Stimulated activated effector memory CD8-positive, alpha-beta T cell treated with anti-CD3 and anti-CD28 coated beads, Interleukin-12 subunit alpha, Interleukin-12 subunit beta, amount 100 ng/mL, for 72 hours (primary cell): ENCODE results near the gene IRF4.
"Not testable (repeated sequence)": the region's sequence is repeated elsewhere in the genome, so short reads cannot be mapped to it uniquely, and the experiment has no call there.

Source experiments
- ATAC-seq: fragments of 150-1000 bp; cut with Tn5 transposase; 2 replicates; pipeline ENCODE4 v1.10.0; 2021
- DNase-seq, 2 donors: peaks; one replicate each; pipeline ENCODE4 v3.0.0; 2021 to 2022; ENCODE audit warnings: low spot score in 2 of 2
- H3K27ac Mint-ChIP-seq: one replicate; pipeline ENCODE4 v1.8.0; 2022; ENCODE audit warnings: mild to moderate bottlenecking, mixed read lengths
- H3K36me3 Mint-ChIP-seq: one replicate; pipeline ENCODE4 v1.8.0; 2022; ENCODE audit warnings: mild to moderate bottlenecking, mixed read lengths
- H3K4me1 Mint-ChIP-seq: one replicate; pipeline ENCODE4 v1.8.0; 2022; ENCODE audit warnings: mixed read lengths
- H3K4me3 Mint-ChIP-seq: one replicate; pipeline ENCODE4 v1.8.0; 2022; ENCODE audit warnings: mild to moderate bottlenecking, mixed read lengths
- H3K9me3 Mint-ChIP-seq: one replicate; pipeline ENCODE4 v1.8.0; 2022; ENCODE audit warnings: mixed read lengths

The IRF4 gene

DNA sequence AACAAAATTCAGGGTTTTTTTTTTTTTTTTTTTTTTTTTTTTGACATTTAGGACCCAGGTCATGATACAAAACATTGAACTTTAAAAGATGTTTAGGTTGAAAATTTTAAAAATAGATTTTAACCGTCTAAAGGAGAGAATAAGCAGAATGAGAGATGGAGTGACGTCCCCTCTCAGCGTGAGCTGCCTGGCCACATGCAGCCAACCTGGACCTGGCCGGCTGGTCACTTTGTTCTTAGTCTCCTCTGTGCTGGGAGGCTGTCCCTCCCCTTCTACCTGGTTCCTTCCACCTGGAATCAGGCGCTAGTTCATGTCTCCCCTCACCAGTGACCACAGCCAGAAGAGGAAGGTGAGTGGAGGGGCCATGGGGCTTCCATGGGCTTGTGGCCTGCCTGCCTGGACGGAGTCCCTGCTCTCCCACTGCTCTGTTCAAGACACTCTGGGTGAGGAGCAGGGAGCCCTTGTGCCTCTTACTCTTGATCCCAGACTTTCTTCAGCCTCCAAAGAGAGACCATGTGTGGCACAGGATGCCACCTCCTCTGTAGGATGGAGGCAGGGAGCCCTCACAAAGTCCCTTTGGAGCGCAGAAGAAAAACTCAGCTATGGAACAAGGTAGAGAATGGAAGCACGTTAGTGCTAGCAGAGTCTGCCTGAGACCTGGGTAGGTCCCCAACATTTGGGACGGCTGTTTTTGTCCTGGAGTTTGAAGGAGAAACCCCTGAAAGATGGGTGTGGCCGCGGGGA is 31.7 kb downstream of the IRF4 start:
- no peaks in the 10 kb centered on the region for H3K9me3 Mint-ChIP-seq
- peaks cover 19% of the 10 kb centered on the region for H3K4me1 Mint-ChIP-seq
- no peaks in the 10 kb centered on the region for H3K36me3 Mint-ChIP-seq
- H3K27ac Mint-ChIP-seq: no peak overlapping the region
- DNase-seq (no peak), ATAC-seq (no peak)
- H3K4me3 Mint-ChIP-seq: no peak overlapping the region

DNA sequence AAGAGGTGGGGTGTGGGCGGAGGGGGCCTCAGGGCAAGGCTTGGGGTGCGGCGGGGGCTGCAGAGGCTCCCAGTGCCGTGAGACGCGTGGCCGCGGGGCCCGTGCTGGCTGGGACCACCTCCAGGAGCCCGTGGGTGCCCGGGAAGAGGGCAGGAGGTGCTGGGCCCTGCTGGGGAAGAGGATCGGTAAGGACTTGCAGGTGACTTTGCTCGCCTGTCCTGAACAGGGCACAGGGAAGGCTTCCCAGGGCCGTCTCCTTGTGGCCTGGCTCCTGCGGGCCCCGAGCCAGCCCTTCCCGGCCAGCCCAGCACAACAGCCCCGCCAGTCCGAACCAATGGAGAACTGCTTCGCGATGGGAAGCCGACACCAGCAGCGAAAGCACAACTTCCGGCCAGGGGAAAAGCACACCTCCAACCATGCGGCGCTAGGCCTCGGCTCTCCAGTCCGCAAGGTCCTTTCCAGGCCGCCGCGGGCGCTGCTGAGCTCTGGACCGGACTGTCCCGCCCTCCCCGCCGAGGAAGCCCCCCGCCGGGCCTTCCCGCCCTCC is 32.3 kb downstream of the IRF4 start:
- Mint-ChIP-seq H3K4me1 (peaks cover 22% of the 10 kb centered on the region), H3K4me3 (no peak overlapping the region), H3K9me3 (no peaks in the 10 kb centered on the region), H3K36me3 (no peaks in the 10 kb centered on the region), H3K27ac (no peak overlapping the region)
- no peak for ATAC-seq
- no peak for DNase-seq

DNA sequence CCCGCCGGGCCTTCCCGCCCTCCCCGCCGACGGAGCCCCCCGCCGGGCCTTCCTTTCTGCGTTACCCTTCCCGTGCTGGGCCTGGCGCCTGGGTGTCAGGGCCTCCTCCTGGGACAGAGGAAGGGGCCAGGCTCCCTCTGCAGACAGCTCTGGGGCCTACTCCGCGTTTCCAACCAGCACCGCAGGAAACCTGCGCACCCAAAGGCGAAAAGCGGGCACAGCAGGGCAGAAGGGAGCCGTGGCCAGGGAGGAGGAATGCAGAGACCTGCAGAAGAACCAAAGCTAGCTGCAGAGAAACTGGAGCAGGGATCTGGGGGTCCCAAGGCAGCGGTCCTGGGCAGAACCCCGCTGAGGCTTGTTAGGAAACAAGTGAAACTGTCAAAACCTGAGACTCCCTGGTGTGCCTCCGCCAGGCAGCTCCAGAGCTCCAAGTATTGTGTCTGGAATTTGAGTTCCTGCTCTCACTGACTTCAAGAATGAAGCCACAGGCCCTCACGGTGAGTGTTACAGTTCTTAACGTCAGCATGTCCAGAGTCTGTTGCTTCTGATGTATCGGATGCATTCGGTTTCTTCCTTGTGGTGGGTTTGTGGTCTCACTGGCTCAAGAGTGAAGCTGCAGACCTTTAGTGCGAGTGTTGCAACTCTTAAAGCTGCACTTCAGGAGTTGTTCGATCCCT is 33.3 kb downstream of the IRF4 start:
- no peak overlapping the region for H3K27ac Mint-ChIP-seq
- no peaks in the 10 kb centered on the region for H3K9me3 Mint-ChIP-seq
- no peak for ATAC-seq
- DNase-seq: no peak
- no peak overlapping the region for H3K4me3 Mint-ChIP-seq
- H3K4me1 Mint-ChIP-seq: peaks cover 24% of the 10 kb centered on the region
- no peaks in the 10 kb centered on the region for H3K36me3 Mint-ChIP-seq

DNA sequence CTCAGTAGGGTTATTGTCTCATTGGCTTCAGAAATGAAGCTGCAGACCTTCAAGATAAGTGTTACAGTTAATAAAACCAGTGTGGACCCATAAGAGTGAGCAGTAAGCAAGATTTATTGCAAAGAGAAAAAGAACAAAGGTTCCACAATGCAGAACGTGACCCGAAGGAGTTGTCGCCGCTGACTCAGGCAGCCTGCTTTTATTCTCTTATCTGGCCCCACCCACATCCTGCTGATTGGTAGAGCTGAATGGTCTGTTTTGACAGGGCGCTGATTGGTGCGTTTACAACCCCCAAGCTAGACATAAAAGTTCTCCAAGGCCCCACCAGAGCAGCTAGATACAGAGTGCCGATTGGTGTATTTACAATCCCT is 33.9 kb downstream of the IRF4 start:
- not testable (repeated sequence) for H3K4me3 Mint-ChIP-seq, H3K27ac Mint-ChIP-seq, H3K9me3 Mint-ChIP-seq

DNA sequence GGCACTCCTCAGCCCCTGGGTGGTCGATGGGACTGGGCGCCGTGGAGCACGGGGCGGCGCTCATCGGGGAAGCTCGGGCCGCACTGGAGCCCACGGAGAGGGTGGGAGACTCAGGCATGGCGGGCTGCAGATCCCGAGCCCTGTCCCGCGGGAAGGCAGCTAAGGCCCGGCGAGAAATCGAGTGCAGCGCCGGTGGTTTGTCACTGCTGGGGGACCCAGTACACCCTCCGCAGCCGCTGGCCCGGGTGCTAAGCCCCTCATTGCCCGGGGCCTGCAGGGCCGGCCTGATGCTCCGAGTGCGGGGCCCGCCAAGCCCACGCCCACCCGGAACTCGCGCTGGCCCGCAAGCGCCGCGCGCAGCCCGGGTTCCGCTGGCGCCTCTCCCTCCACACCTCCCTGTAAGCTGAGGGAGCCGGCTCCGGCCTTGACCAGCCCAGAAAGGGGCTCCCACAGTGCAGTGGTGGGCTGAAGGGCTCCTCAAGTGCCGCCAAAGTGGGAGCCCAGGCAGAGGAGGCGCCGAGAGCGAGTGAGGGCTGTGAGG is 34.7 kb downstream of the IRF4 start:
- not testable (repeated sequence) for H3K27ac Mint-ChIP-seq, H3K4me3 Mint-ChIP-seq, ATAC-seq, DNase-seq, H3K36me3 Mint-ChIP-seq, H3K9me3 Mint-ChIP-seq
- H3K4me1 Mint-ChIP-seq: peaks cover 36% of the 10 kb centered on the region

More for the DNA sequence above, 33.9 kb downstream of the IRF4 start:
- not testable (repeated sequence) for DNase-seq, ATAC-seq, H3K36me3 Mint-ChIP-seq
- H3K4me1 Mint-ChIP-seq: peaks cover 28% of the 10 kb centered on the region

DNA sequence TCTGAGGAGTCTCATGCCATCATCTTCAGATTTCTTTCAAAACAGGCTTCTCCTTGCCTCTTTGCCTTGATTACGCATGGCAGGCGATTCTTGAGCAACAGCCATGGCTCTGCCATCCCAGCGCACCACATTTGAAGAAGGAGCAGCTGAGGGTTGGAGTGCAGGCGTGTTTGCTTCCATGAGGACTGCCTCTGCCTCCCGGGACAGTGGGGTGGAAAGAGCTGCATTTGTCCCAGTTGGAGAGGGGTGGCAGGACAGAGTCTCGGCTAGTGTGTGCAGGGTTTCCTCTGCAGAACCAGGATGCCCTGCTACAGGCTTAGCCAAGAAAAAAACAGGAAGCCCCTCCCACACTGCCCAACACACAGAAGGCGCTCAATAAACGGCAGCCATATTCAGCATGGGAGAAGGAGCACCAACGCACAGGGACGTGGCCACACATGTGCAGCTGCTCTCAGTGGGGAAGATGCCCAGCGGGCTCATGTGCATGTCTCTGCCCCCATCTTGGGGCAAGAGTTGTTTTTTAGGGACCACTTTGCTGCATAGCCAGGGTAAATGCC is 36.6 kb downstream of the IRF4 start:
- no peak for ATAC-seq
- Mint-ChIP-seq H3K36me3 (peaks cover 6% of the 10 kb centered on the region), H3K27ac (no peak overlapping the region), H3K4me3 (no peak overlapping the region), H3K9me3 (no peaks in the 10 kb centered on the region), H3K4me1 (peaks cover 51% of the 10 kb centered on the region)
- no peak for DNase-seq

DNA sequence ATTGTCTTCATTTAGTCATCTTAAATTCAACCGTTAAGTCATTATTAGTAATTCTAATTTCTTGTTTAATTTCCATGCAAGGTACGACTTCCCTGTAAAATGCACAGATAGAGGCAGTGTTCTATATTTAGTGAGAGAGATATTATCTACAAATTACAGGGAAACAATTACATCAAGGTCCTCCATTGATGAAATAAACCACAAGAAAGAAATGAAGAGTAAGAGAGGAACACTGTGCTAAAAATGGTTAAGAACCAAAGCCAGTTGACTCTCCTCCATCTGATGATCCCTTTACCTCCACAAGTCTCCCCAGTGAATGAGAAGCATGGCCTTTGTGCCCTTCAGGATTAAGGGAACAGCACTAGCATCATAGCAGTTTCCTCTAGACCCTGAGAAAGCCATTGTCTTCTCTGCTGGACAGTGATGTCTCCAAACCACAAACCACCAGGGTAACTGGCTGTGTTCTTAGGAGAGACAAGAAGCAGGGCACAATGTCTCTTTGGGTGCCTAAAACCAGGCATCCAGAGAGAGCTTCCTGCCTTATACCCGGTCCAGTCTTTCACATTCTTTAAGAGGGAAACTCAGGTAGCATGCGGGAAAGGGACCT is 38.1 kb downstream of the IRF4 start:
- H3K4me3 Mint-ChIP-seq: no peak overlapping the region
- H3K9me3 Mint-ChIP-seq: no peaks in the 10 kb centered on the region
- ATAC-seq (no peak), DNase-seq (no peak)
- H3K36me3 Mint-ChIP-seq: peaks cover 6% of the 10 kb centered on the region
- H3K27ac Mint-ChIP-seq: no peak overlapping the region
- peaks cover 55% of the 10 kb centered on the region for H3K4me1 Mint-ChIP-seq

DNA sequence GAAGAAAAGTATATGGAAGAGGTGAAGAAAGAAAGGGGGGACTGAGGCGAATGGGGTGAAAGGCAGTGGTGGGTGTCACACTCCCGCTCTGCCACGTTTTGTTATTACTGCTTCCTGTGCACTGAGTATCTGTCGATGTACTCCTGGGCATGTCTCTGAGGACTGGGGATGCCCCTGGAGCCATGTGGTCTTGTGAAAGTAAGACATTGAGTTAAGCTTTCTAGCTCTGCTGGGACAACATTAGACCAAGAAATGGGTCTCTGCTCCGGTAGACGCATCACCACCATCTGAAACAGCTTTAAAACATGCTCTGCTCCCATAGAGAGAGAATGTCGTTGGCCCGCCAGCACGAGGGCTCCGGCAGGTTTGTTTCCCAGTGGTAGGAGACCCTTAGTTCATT is 40.0 kb downstream of the IRF4 start:
- ATAC-seq (peak; percentile 53), DNase-seq (no peak)
- Mint-ChIP-seq H3K27ac (peak overlapping the region; percentile 74), H3K9me3 (no peaks in the 10 kb centered on the region), H3K4me1 (peaks cover 68% of the 10 kb centered on the region), H3K36me3 (peaks cover 11% of the 10 kb centered on the region), H3K4me3 (peak overlapping the region; percentile 51)

DNA sequence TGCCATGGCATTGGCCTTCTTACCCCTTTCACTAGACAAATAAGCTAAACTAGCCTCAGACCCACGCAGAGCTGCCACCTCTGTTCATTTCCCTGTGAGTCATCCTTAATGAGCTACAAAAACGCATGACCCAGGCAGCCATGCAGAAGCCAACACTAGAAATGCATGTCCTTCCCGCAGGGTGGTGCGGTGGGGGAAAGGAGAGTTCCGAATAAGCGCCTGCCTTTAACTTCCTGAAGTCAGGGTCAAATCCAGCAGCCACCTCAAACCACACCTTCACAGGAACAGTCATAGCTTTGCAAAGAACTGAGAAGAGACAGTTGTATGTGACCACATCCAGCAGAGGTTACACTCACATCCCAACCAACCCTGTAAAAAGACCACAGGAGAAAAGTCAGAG is 40.4 kb downstream of the IRF4 start:
- no peaks in the 10 kb centered on the region for H3K9me3 Mint-ChIP-seq
- H3K36me3 Mint-ChIP-seq: peaks cover 11% of the 10 kb centered on the region
- ATAC-seq (peak; percentile 91), DNase-seq (peak; percentile 34 to 85)
- peaks cover 72% of the 10 kb centered on the region for H3K4me1 Mint-ChIP-seq
- H3K4me3 Mint-ChIP-seq: peak overlapping the region; percentile 51
- H3K27ac Mint-ChIP-seq: peak overlapping the region; percentile 74

DNA sequence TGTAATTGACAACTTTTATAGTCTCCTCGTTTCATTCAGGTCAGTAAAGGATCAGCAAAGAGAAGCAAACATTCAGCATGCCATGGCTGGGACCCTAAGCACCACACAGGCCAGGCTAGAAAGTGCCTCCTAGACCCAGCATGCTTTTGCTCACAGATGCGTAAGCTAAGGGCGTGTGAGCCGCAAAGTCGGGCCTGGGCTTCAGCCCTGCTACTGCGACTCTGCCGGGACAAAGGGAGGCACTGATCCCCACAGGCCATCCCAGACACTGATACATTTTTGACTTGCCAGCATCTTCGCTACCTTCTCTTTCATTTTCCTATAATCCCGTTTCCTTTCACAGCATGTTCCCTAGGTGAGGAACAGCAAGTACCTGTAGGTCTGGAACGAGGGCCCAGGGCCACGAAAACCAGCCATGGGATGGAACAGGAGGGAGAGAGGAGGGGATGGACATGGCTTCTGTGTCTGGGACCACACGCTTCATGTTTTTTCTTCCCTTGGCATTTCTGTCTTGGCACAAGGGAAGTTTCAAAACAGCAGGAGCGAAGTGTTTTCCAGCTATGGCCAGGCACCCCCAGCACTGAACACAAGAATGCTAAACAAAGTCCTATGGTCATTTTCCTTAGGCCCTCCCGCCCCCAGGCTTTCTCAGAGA is 42.6 kb downstream of the IRF4 start:
- peaks cover 74% of the 10 kb centered on the region for H3K4me1 Mint-ChIP-seq
- H3K4me3 Mint-ChIP-seq: peak overlapping the region; percentile 56
- H3K36me3 Mint-ChIP-seq: peaks cover 11% of the 10 kb centered on the region
- H3K27ac Mint-ChIP-seq: peak overlapping the region; percentile 40
- ATAC-seq (no peak), DNase-seq (no peak)
- no peaks in the 10 kb centered on the region for H3K9me3 Mint-ChIP-seq

DNA sequence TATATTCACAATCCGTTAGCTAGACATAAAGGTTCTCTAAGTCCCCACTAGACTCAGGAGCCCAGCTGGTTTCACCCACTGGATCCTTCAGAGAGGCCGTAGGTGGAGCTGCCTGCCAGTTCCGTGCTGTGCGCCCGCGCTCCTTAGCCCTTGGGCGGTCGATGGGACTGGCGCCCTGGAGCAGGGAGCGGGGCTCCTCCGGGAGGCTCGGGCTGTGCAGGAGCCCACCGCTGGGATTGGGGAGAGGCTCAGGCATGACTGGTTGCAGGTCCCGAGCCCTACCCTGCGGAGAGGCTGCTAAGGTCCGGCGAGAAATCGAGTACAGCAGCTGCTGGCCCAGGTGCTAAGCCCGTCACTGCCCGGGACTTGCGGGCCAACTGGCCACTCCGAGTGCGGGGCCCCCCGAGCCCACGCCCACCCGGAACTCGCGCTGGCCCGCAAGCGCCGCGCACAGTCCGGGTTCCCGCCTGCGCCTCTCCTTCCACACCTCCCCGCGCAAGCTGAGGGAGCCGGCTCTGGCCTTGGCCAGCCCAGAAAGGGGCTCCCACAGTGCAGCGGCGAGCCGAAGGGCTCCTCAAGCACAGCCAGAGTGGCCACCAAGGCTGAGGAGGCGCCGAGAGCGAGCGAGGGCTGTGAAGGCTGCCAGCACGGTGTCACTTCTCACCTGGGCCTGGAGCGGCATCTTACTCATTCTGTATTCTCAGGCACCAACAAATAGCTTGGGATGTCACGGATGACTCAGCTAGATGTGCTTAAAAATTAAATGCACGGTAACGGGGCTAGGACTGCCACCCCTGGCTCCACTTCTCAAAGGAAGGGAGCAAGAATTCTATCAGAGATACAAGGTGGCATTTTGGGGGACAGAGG is 44.1 kb downstream of the IRF4 start:
- H3K9me3 Mint-ChIP-seq: no peaks in the 10 kb centered on the region
- peaks cover 11% of the 10 kb centered on the region for H3K36me3 Mint-ChIP-seq
- peak overlapping the region; percentile 48 for H3K27ac Mint-ChIP-seq
- ATAC-seq (no peak), DNase-seq (no peak)
- peaks cover 60% of the 10 kb centered on the region for H3K4me1 Mint-ChIP-seq
- peak overlapping the region; percentile 56 for H3K4me3 Mint-ChIP-seq

DNA sequence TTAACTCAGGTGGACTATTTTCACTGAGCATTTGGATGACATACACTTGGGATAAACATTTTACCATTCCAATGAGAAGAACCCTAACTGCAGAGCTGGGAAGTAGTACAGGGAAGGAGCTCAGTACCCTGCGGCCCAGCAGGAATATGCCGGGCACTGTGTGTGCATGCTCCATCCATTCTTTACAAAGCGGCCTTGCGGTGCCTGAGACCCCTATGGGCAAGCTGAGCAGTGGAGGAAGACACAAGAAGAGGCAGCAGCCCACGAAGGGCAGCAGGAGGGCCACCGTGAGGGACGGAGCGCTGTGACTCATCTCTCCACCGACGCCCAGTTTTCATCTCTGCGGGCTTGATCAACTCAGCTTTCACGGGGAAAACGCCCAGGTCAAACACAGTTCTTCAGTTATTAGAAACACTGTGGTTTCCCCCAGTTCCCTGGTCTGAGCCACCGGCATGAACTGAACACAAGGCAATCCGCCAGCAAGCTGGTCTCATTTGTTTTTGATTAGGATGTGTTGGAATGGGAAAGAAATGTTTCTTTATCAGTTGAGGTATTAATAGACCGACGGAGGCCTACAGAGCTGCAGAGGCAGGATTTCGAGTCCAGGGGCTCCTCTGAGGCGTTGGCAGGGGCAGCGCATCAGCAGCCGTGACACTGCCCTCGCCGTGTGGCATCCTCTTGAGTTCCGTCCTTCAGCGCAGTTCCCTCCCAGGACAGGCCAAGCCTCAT is 44.9 kb downstream of the IRF4 start:
- H3K36me3 Mint-ChIP-seq: peaks cover 11% of the 10 kb centered on the region
- DNase-seq: no peak
- ATAC-seq: no peak
- H3K27ac Mint-ChIP-seq: peak overlapping the region; percentile 48
- no peak overlapping the region for H3K4me3 Mint-ChIP-seq
- H3K9me3 Mint-ChIP-seq: no peaks in the 10 kb centered on the region
- peaks cover 60% of the 10 kb centered on the region for H3K4me1 Mint-ChIP-seq

DNA sequence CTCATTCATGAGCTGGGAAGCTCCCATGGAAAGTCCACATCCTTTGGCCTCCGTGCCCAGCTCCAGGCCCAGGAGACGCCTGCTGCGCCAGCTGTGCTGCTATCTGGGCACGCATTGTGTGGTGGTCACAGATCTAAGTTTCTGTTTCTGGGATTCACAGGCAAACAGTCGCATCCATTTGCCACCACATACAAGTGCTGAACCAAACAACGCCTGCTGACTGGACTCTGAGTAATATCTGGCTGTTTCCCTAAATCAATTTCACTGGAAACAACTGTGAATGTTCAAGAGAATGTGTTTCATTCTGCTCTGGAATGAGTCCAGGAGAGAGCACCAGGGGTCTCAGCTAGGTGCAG is 45.5 kb downstream of the IRF4 start:
- Mint-ChIP-seq H3K4me1 (peaks cover 55% of the 10 kb centered on the region), H3K36me3 (peaks cover 9% of the 10 kb centered on the region), H3K9me3 (no peaks in the 10 kb centered on the region), H3K4me3 (no peak overlapping the region), H3K27ac (no peak overlapping the region)
- DNase-seq (no peak), ATAC-seq (no peak)
